H7 (cell line): ENCODE data around the gene SHISA7. TPM values are rescaled to one million over a fixed set of nuclear protein-coding genes. Genes with fewer than 3 reads are reported as not detected.
A peak's percentile ranks its signal among the peaks of the same experiment; 100 is the strongest.

Experiments
- DNase-seq: peaks from one replicate; pipeline ENCODE4 v3.0.0; 2012
- H3K27me3 ChIP-seq: 2 replicates; pipeline ENCODE4 v1.6.0; 2011; ENCODE audit warnings: mild to moderate bottlenecking, low read length; ENCODE audit not compliant: control insufficient read depth, insufficient read depth
- H3K36me3 ChIP-seq: replicated peaks from 2 replicates; pipeline ENCODE4 v1.5.1; 2011; ENCODE audit warnings: low read length; ENCODE audit not compliant: control insufficient read depth, insufficient read depth
- H3K4me3 ChIP-seq: 2 replicates; pipeline ENCODE4 v1.5.1; 2011; ENCODE audit warnings: low read depth, mild to moderate bottlenecking, control low read depth, low read length, moderate library complexity; ENCODE audit not compliant: insufficient read depth
- total RNA-seq: library from RNA; depleted of rRNA; stranded (reverse); fragments of >200 nt; shearing (Covaris generic); gene quantifications from 2 replicates; pipeline ENCODE4 v1.2.3, GENCODE V29; 2014; rRNA removed

The SHISA7 gene
- total RNA-seq = 0.04 and 0.07 TPM in 2 replicates

GRCh38 chr19:55443045-55443823 is at the start of gene SHISA7:
TSS of gene SHISA7 (minus strand) at chr19:55443300. CDS start at chr19:55442863, 437 bp downstream.
- no peaks in the 10 kb centered on the region for H3K36me3 ChIP-seq
- peaks cover 91% of the 10 kb centered on the region for H3K27me3 ChIP-seq
- peak; percentile 82 for DNase-seq
- H3K4me3 ChIP-seq = peak within 1 kb of the TSS; percentile 66

GRCh38 chr19:55492362-55492944 is 49.4 kb upstream of the SHISA7 start:
- H3K27me3 ChIP-seq = no peaks in the 10 kb centered on the region
- peak; percentile 36 for DNase-seq
- H3K4me3 ChIP-seq = no peak overlapping the region
- H3K36me3 ChIP-seq = no peaks in the 10 kb centered on the region

- H3K36me3 ChIP-seq = no peaks in the 10 kb centered on the region
- H3K27me3 ChIP-seq = no peaks in the 10 kb centered on the region
- peak; percentile 48 for DNase-seq
- H3K4me3 ChIP-seq = no peak overlapping the region
Observed at GRCh38 chr19:55491546-55492360, 48.7 kb upstream of the SHISA7 start.

- Histone ChIP-seq H3K27me3 (no peaks in the 10 kb centered on the region), H3K4me3 (no peak overlapping the region), H3K36me3 (no peaks in the 10 kb centered on the region)
- DNase-seq = peak; percentile 68
Observed at GRCh38 chr19:55490478-55491432, 47.7 kb upstream of the SHISA7 start.

GRCh38 chr19:55489711-55490477 is 46.8 kb upstream of the SHISA7 start:
- H3K36me3 ChIP-seq = no peaks in the 10 kb centered on the region
- H3K27me3 ChIP-seq = no peaks in the 10 kb centered on the region
- peak; percentile 66 for DNase-seq
- H3K4me3 ChIP-seq = no peak overlapping the region

- DNase-seq = peak; percentile 93
- Histone ChIP-seq H3K36me3 (no peaks in the 10 kb centered on the region), H3K27me3 (no peaks in the 10 kb centered on the region), H3K4me3 (peak overlapping the region; percentile 2; the same call in 1 of the 2 replicates)
Observed at GRCh38 chr19:55488986-55489710, 46.0 kb upstream of the SHISA7 start.

GRCh38 chr19:55487924-55488687 is 45.0 kb upstream of the SHISA7 start, which contains the start of gene SSC5D:
TSS of gene SSC5D (plus strand) at chr19:55488436. CDS start at chr19:55488590, 154 bp downstream.
- Histone ChIP-seq H3K27me3 (no peaks in the 10 kb centered on the region), H3K4me3 (peak within 1 kb of the TSS; percentile 33), H3K36me3 (no peaks in the 10 kb centered on the region)
- peak; percentile 89 for DNase-seq

GRCh38 chr19:55486971-55487923 is 44.1 kb upstream of the SHISA7 start:
- H3K27me3 ChIP-seq = no peaks in the 10 kb centered on the region
- no peaks in the 10 kb centered on the region for H3K36me3 ChIP-seq
- H3K4me3 ChIP-seq = 0 out of 2 replicates have a peak overlapping the region, but pooled peaks have one; percentile 11
- DNase-seq = peak; percentile 80

GRCh38 chr19:55486043-55486970 is 43.2 kb upstream of the SHISA7 start:
- no peaks in the 10 kb centered on the region for H3K27me3 ChIP-seq
- peak; percentile 73 for DNase-seq
- no peak overlapping the region for H3K4me3 ChIP-seq
- no peaks in the 10 kb centered on the region for H3K36me3 ChIP-seq

- H3K36me3 ChIP-seq = no peaks in the 10 kb centered on the region
- no peak for DNase-seq
- peak overlapping the region; percentile 80 for H3K4me3 ChIP-seq
- H3K27me3 ChIP-seq = no peaks in the 10 kb centered on the region
Observed at GRCh38 chr19:55485439-55486011, 42.4 kb upstream of the SHISA7 start.
